Dermis blood vessel endothelial cell (primary cell): ENCODE measurements around the gene RRBP1. TPM values are rescaled to one million over a fixed set of nuclear protein-coding genes. Genes with fewer than 3 reads are reported as not detected.

Experiments
- DNase-seq: peaks from one replicate; pipeline ENCODE4 v3.0.0; 2010
- total RNA-seq: library from RNA; depleted of rRNA; stranded (reverse); fragments of >200 nt; gene quantifications from 2 replicates; pipeline ENCODE4 v1.2.3, GENCODE V29; 2014

RRBP1 gene
- total RNA-seq, 1 donor from 2014 or later: 123 TPM

GRCh38 chr20:17601957-17602356 is 80.1 kb downstream of the RRBP1 start:
- no peak for DNase-seq

GRCh38 chr20:17598013-17598550 is 84.0 kb downstream of the RRBP1 start:
- DNase-seq: no peak

GRCh38 chr20:17595856-17596255 is 86.2 kb downstream of the RRBP1 start:
- DNase-seq: no peak

- DNase-seq: peak; percentile 87
Observed at GRCh38 chr20:17594443-17594842, 87.6 kb downstream of the RRBP1 start.

GRCh38 chr20:17593902-17594301 is 88.1 kb downstream of the RRBP1 start:
- DNase-seq: no peak

- no peak for DNase-seq
Observed at GRCh38 chr20:17590245-17590644, 91.8 kb downstream of the RRBP1 start.

GRCh38 chr20:17589161-17589834 is 92.7 kb downstream of the RRBP1 start:
- DNase-seq: no peak

GRCh38 chr20:17587824-17588223 is 94.2 kb downstream of the RRBP1 start:
- no peak for DNase-seq

- DNase-seq: no peak
Observed at GRCh38 chr20:17587148-17587547, 94.9 kb downstream of the RRBP1 start.

GRCh38 chr20:17586250-17586649 is 95.8 kb downstream of the RRBP1 start:
- no peak for DNase-seq

GRCh38 chr20:17584689-17585088 is 97.4 kb downstream of the RRBP1 start:
- no peak for DNase-seq

- no peak for DNase-seq
Observed at GRCh38 chr20:17583126-17583525, 98.9 kb downstream of the RRBP1 start.

GRCh38 chr20:17580895-17581294 is 101.1 kb downstream of the RRBP1 start:
- DNase-seq: no peak

GRCh38 chr20:17579369-17580039 is 102.5 kb downstream of the RRBP1 start:
- DNase-seq: no peak

GRCh38 chr20:17576215-17576614 is 105.8 kb downstream of the RRBP1 start:
- DNase-seq: no peak

GRCh38 chr20:17573463-17573862 is 108.6 kb downstream of the RRBP1 start:
- DNase-seq: no peak

GRCh38 chr20:17572034-17572638 is 109.9 kb downstream of the RRBP1 start:
- no peak for DNase-seq

GRCh38 chr20:17571153-17571527 is 110.9 kb downstream of the RRBP1 start:
- DNase-seq: peak; percentile 30

GRCh38 chr20:17570347-17571152 is 111.5 kb downstream of the RRBP1 start:
- peak; percentile 67 for DNase-seq

- DNase-seq: peak; percentile 96
Observed at GRCh38 chr20:17569616-17570346, 112.3 kb downstream of the RRBP1 start, which contains the start of gene DSTN. Gene DSTN (plus strand): TSS chr20:17570075. CDS start chr20:17570209, 134 bp downstream.

GRCh38 chr20:17568972-17569521 is 113.0 kb downstream of the RRBP1 start:
- DNase-seq: peak; percentile 98
